Activated naive CD4-positive, alpha-beta T cell treated with anti-CD3 and anti-CD28 coated beads, Interleukin-2, amount 10 ng/mL, durations not matched to agents 7 days and 5 days (primary cell): ENCODE data around the gene PTPN4.
A peak's percentile ranks its signal among the peaks of the same experiment; 100 is the strongest.

Experiments
- CTCF ChIA-PET: fragments of 350-600 bp; sonication (Branson Sonifier 250); formaldehyde crosslinking; loops from one replicate; lab custom pipeline; 2021; ENCODE audit warnings: antibody characterized with exemption; lab: Charles Lee
- DNase-seq: peaks from one replicate; pipeline ENCODE4 v3.0.0-alpha.2; 2020
- H3K27ac Mint-ChIP-seq: one replicate; pipeline ENCODE4 v1.8.0; 2021; ENCODE audit warnings: mild to moderate bottlenecking, moderate library complexity, mixed read lengths
- H3K27me3 Mint-ChIP-seq: one replicate; pipeline ENCODE4 v1.8.0; 2021; ENCODE audit warnings: mild to moderate bottlenecking, mixed read lengths
- H3K36me3 Mint-ChIP-seq: one replicate; pipeline ENCODE4 v1.8.0; 2021; ENCODE audit warnings: mixed read lengths
- H3K4me1 Mint-ChIP-seq: one replicate; pipeline ENCODE4 v1.8.0; 2021; ENCODE audit warnings: mixed read lengths
- H3K4me3 Mint-ChIP-seq: one replicate; pipeline ENCODE4 v1.8.0; 2021; ENCODE audit warnings: mild to moderate bottlenecking, moderate library complexity, mixed read lengths
- H3K9me3 Mint-ChIP-seq: one replicate; pipeline ENCODE4 v1.8.0; 2021; ENCODE audit warnings: mixed read lengths

PTPN4 gene

DNA sequence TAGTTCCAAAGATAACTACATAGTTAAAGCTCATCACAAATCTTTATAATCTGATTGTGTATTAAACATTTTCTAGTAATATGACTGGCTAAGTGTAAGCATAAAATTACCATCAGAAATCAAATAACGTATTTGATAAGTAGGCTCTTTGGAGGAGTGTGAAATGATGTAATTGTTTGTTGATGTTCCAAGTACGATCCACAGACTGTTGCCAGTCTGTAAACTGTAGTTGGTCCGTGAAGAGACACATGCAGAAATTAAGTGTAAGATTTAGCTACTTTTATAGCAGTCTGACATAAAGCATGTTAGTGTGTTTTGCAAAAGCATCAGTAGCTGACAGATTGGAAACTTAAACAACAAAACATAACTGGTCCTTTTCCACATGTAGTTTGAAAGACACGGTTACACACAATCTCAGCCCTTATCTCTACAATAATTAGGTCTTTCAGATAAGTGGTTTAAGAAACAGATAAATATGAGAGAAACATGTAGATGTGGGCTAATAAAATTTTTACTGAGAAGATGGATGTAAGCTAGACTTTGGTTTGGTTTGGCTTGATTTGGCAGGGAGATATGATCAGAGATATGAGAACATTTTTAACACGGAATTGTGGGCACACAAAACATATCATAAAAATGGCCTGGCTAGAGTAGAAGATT, 138.1 kb downstream of the PTPN4 start:
- H3K27me3 Mint-ChIP-seq = no peaks in the 10 kb centered on the region
- no peak overlapping the region for H3K4me3 Mint-ChIP-seq
- no peak overlapping the region for H3K27ac Mint-ChIP-seq
- no peak for DNase-seq
- H3K9me3 Mint-ChIP-seq = peaks cover 6% of the 10 kb centered on the region
- CTCF ChIA-PET = no interaction called here
- H3K36me3 Mint-ChIP-seq = peaks cover 30% of the 10 kb centered on the region
- no peaks in the 10 kb centered on the region for H3K4me1 Mint-ChIP-seq

- CTCF ChIA-PET = no interaction called here
- no peak for DNase-seq
- Mint-ChIP-seq H3K4me3 (no peak overlapping the region), H3K27ac (no peak overlapping the region), H3K27me3 (no peaks in the 10 kb centered on the region), H3K9me3 (peaks cover 16% of the 10 kb centered on the region), H3K36me3 (peaks cover 45% of the 10 kb centered on the region), H3K4me1 (no peaks in the 10 kb centered on the region)
These were observed 141.3 kb downstream of the PTPN4 start for GRCh38 chr2:119901013-119901412.

DNA sequence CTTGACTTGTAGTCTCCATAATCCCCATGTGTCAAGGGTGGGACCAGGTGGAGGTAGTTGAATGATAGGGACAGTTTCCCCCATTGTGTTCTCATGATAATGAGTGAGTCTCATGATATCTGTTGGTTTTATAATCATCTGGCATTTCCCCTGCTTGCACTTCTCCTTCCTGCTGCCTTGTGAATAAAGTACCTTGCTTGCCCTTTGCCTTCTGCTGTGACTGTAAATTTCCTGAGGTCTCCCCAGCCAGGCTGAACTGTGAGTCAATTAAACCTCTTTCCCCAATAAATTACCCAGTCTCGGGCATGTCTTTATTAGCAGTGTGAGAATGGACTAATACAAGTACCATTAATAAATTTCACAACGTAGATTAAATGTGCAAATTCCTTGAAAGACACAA, 150.8 kb downstream of the PTPN4 start:
- Mint-ChIP-seq H3K36me3 (peaks cover 38% of the 10 kb centered on the region), H3K27me3 (no peaks in the 10 kb centered on the region), H3K9me3 (peaks cover 5% of the 10 kb centered on the region), H3K27ac (no peak overlapping the region), H3K4me1 (no peaks in the 10 kb centered on the region), H3K4me3 (no peak overlapping the region)
- CTCF ChIA-PET = no interaction called here
- no peak for DNase-seq

DNA sequence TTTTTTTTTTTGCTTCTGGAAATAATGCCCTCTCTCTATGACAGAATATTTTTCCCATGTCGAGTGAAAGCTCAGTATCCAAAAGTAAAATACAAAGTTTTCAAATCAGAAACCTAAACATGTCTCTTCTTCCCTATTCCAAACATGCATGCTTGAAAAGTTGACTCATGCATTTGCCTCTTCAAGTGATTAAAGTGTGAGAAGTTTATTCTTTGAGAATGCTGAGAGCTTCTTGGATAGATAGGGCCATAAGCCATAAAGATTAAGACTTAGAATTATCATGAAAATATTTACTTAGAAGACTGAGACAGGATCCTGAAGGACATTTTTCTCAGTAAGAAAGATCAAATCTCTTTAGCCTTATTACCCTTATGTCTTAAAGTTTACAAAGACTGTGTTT, 154.5 kb downstream of the PTPN4 start:
- peaks cover 28% of the 10 kb centered on the region for H3K36me3 Mint-ChIP-seq
- CTCF ChIA-PET = no interaction called here
- no peaks in the 10 kb centered on the region for H3K27me3 Mint-ChIP-seq
- no peak overlapping the region for H3K27ac Mint-ChIP-seq
- no peak overlapping the region for H3K4me3 Mint-ChIP-seq
- H3K4me1 Mint-ChIP-seq = no peaks in the 10 kb centered on the region
- H3K9me3 Mint-ChIP-seq = peaks cover 3% of the 10 kb centered on the region
- DNase-seq = no peak

GRCh38 chr2:119921825-119922224, 162.1 kb downstream of the PTPN4 start:
- no peak for DNase-seq
- no peak overlapping the region for H3K27ac Mint-ChIP-seq
- CTCF ChIA-PET = no interaction called here

GRCh38 chr2:119922699-119923098, 163.0 kb downstream of the PTPN4 start:
- Mint-ChIP-seq H3K27me3 (no peaks in the 10 kb centered on the region), H3K4me1 (peaks cover 37% of the 10 kb centered on the region), H3K36me3 (peaks cover 25% of the 10 kb centered on the region), H3K9me3 (no peaks in the 10 kb centered on the region), H3K27ac (no peak overlapping the region), H3K4me3 (no peak overlapping the region)
- CTCF ChIA-PET = no interaction called here
- no peak for DNase-seq

More at GRCh38 chr2:119921825-119922224, 162.1 kb downstream of the PTPN4 start:
- Mint-ChIP-seq H3K9me3 (no peaks in the 10 kb centered on the region), H3K36me3 (peaks cover 20% of the 10 kb centered on the region), H3K4me1 (peaks cover 31% of the 10 kb centered on the region), H3K4me3 (no peak overlapping the region), H3K27me3 (no peaks in the 10 kb centered on the region)

DNA sequence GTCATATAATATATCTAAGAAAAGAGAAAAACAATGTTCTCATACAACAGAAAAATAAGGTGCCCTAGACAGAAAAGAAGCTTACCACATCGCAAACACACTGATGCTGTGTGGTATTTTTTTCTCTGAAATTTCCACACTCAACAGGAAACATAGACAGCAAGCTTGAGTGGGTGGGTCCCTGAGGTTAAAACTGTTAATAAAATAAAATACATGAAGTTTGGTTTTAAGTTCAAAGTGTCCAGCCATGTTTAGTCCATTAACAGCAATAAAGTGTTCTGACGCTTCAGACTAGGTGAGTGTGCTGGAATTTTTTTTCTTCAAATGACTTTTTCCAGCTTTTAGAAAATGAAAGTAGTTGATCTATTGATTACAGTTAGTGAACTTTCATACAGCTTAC, 169.8 kb downstream of the PTPN4 start:
- CTCF ChIA-PET = interaction anchor here (1.0 to 1.5 kb wide), 4 partner anchors 9 to 246 kb away, joined by 3 to 4 read pairs (median 3); partner anchors contain the start of gene EPB41L5

GRCh38 chr2:119932809-119933208, 173.1 kb downstream of the PTPN4 start:
- Mint-ChIP-seq H3K9me3 (peaks cover 7% of the 10 kb centered on the region), H3K27ac (no peak overlapping the region), H3K36me3 (peaks cover 54% of the 10 kb centered on the region), H3K27me3 (no peaks in the 10 kb centered on the region), H3K4me1 (peaks cover 46% of the 10 kb centered on the region), H3K4me3 (peak overlapping the region; percentile 47)
- CTCF ChIA-PET = no interaction called here
- DNase-seq = no peak

More for the DNA sequence above, 169.8 kb downstream of the PTPN4 start:
- peak; percentile 55 for DNase-seq
- Mint-ChIP-seq H3K36me3 (peaks cover 35% of the 10 kb centered on the region), H3K27ac (peak overlapping the region; percentile 98), H3K4me1 (peaks cover 63% of the 10 kb centered on the region), H3K27me3 (no peaks in the 10 kb centered on the region), H3K4me3 (peak overlapping the region; percentile 78), H3K9me3 (no peaks in the 10 kb centered on the region)

DNA sequence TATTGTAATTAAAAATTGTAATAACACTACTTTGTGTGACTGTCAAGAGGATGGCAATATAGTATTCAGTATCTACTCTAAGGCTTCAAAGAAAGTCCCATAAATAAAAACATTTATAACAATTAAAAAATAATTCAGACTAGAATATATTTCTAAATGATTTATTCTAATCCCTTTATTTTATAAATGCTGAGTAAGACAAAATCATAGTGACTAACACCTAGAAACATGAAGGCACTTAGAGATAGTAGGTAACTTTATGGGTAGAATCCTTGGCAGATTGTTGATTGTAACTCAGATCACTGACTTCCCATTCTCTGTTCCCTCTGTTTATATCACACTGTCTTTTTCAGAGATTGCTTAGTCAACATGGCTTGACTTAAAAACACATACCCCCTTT, 174.6 kb downstream of the PTPN4 start:
- no peak for DNase-seq
- Mint-ChIP-seq H3K27ac (no peak overlapping the region), H3K36me3 (peaks cover 63% of the 10 kb centered on the region), H3K9me3 (peaks cover 7% of the 10 kb centered on the region), H3K4me1 (peaks cover 31% of the 10 kb centered on the region), H3K27me3 (no peaks in the 10 kb centered on the region), H3K4me3 (no peak overlapping the region)
- CTCF ChIA-PET = no interaction called here

- CTCF ChIA-PET = no interaction called here
- peaks cover 70% of the 10 kb centered on the region for H3K36me3 Mint-ChIP-seq
- H3K9me3 Mint-ChIP-seq = peaks cover 7% of the 10 kb centered on the region
- H3K27me3 Mint-ChIP-seq = no peaks in the 10 kb centered on the region
- H3K27ac Mint-ChIP-seq = no peak overlapping the region
- no peak overlapping the region for H3K4me3 Mint-ChIP-seq
- DNase-seq = no peak
- peaks cover 28% of the 10 kb centered on the region for H3K4me1 Mint-ChIP-seq
These were observed 178.0 kb downstream of the PTPN4 start for GRCh38 chr2:119937680-119938079.

- Mint-ChIP-seq H3K4me3 (no peak overlapping the region), H3K4me1 (peaks cover 32% of the 10 kb centered on the region), H3K9me3 (peaks cover 8% of the 10 kb centered on the region), H3K27me3 (no peaks in the 10 kb centered on the region), H3K36me3 (peaks cover 77% of the 10 kb centered on the region), H3K27ac (no peak overlapping the region)
- DNase-seq = no peak
- CTCF ChIA-PET = no interaction called here
These were observed 180.2 kb downstream of the PTPN4 start for GRCh38 chr2:119939915-119940314.

DNA sequence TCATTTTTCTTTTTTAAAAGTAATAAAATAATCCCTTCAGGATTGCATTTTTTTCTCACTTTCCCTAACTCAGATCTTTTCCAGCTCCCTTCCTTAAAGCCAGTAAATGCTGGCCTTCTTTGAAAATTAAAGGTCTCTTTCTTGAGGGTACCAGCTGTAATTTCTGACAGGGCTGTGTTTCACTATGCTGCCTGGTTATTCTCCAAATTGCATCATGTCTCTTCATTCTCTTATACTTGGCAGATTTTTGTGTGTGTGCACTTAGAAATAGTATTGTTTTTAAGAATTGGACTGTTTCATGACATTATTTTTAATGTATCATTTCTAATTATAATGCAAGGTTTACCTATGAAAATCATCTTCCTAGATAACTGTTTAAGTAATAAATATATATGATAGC, 181.1 kb downstream of the PTPN4 start:
- no peak for DNase-seq
- no peak overlapping the region for H3K27ac Mint-ChIP-seq
- H3K4me1 Mint-ChIP-seq = peaks cover 29% of the 10 kb centered on the region
- CTCF ChIA-PET = interaction anchor here (0.7 to 1.9 kb wide), 2 partner anchors 234 to 1967 kb away, joined by 3 to 6 read pairs; no protein-coding TSS in a partner anchor
- H3K9me3 Mint-ChIP-seq = peaks cover 5% of the 10 kb centered on the region
- H3K27me3 Mint-ChIP-seq = no peaks in the 10 kb centered on the region
- H3K4me3 Mint-ChIP-seq = no peak overlapping the region
- peaks cover 78% of the 10 kb centered on the region for H3K36me3 Mint-ChIP-seq

DNA sequence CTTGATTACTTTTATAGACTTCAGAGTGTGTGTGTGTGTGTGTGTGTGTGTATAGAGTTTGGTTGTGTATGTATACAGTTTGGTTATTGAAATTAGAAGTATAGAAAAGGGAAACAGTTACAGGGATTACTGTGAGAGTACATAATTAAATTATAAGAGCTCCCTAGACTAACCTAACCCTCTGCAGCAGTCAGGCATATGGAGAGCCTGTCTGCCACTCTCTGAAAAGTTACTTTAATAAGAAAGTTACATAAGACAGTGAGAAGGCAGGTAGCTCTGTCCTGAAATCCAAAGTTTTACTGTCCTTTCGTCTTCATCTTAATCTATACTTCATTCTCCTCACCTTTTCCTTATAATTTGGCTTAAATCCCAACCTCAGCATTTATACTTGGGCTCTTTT, 181.7 kb downstream of the PTPN4 start:
- Mint-ChIP-seq H3K4me3 (no peak overlapping the region), H3K4me1 (peaks cover 29% of the 10 kb centered on the region), H3K9me3 (peaks cover 3% of the 10 kb centered on the region), H3K27me3 (no peaks in the 10 kb centered on the region), H3K36me3 (peaks cover 75% of the 10 kb centered on the region), H3K27ac (no peak overlapping the region)
- DNase-seq = no peak
- CTCF ChIA-PET = interaction anchor here (0.7 to 1.9 kb wide), 2 partner anchors 234 to 1967 kb away, joined by 3 to 6 read pairs; no protein-coding TSS in a partner anchor

- H3K9me3 Mint-ChIP-seq = peaks cover 1% of the 10 kb centered on the region
- H3K27me3 Mint-ChIP-seq = no peaks in the 10 kb centered on the region
- no peak overlapping the region for H3K27ac Mint-ChIP-seq
- no peak overlapping the region for H3K4me3 Mint-ChIP-seq
- DNase-seq = no peak
- H3K36me3 Mint-ChIP-seq = peaks cover 71% of the 10 kb centered on the region
- CTCF ChIA-PET = interaction anchor here (1.9 kb wide), 1 partner anchor 233 kb away, joined by 6 read pairs; no protein-coding TSS in a partner anchor
- H3K4me1 Mint-ChIP-seq = peaks cover 31% of the 10 kb centered on the region
These were observed 182.3 kb downstream of the PTPN4 start for GRCh38 chr2:119941981-119942513.

DNA sequence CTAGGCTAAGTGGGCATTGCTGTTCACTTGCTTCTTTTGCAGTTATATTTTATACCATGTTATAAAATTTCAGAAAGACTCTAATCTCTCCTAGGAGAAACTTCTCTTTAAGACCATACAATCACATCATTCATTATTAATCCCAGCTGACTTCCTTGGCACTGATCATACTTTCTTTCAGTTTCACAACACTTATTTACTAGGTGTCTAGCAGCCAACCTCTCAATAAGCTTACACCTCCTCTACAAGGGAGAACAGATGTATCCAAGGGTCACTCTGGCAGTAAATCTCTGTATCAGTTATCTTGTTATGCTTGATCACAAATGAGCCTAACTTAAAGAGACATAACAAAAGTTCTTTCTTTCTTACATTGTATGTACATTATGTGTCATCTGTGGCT, 183.3 kb downstream of the PTPN4 start:
- peaks cover 73% of the 10 kb centered on the region for H3K36me3 Mint-ChIP-seq
- DNase-seq = no peak
- peaks cover 1% of the 10 kb centered on the region for H3K9me3 Mint-ChIP-seq
- peak overlapping the region; percentile 45 for H3K27ac Mint-ChIP-seq
- CTCF ChIA-PET = no interaction called here
- no peaks in the 10 kb centered on the region for H3K27me3 Mint-ChIP-seq
- H3K4me3 Mint-ChIP-seq = no peak overlapping the region
- H3K4me1 Mint-ChIP-seq = peaks cover 38% of the 10 kb centered on the region
